ENCODE results near the gene RGL2. TPM values are rescaled to one million over a fixed set of nuclear protein-coding genes. Genes with fewer than 3 reads are reported as not detected.

The RGL2 gene
- total and polyA plus RNA-seq, 2 of the 13 experiments (the other 11 are each of a cell fraction or from before 2014, with no cell fraction given): 22.9 to 47.4 TPM

- TF ChIP-seq MAZ (IDR thresholded peaks at IDR 0.05; ENCODE audit: borderline replicate concordance, low read depth, low read length) (0 out of 2 replicates have a peak, but pooled peaks have one; percentile 28), MAZ (CRISPR knock-in tag; IDR thresholded peaks at IDR 0.05; ENCODE audit: low read depth) (0 out of 2 replicates have a peak, but pooled peaks have one; percentile 9), RBM22 (optimal IDR thresholded peaks at IDR 0.05; ENCODE audit: low read length) (peak; percentile 89), ZBTB7A (CRISPR knock-in tag; IDR thresholded peaks at IDR 0.05) (peak; percentile 44; the same call in 1 of the 2 replicates), PPARG (CRISPR knock-in tag; conservative IDR thresholded peaks at IDR 0.05) (peak; percentile 37; the same call in 1 of the 2 replicates), PAXIP1 (CRISPR knock-in tag; conservative IDR thresholded peaks at IDR 0.05) (0 out of 2 replicates have a peak, but pooled peaks have one; percentile 28), NR1H2 (CRISPR knock-in tag; IDR thresholded peaks at IDR 0.05; ENCODE audit: borderline replicate concordance, low read depth) (peak; percentile 49; the same call in 1 of the 2 replicates), HOXA3 (CRISPR knock-in tag; IDR thresholded peaks at IDR 0.05) (peak; percentile 13; the same call in 1 of the 2 replicates), NCOR1 (IDR thresholded peaks at IDR 0.05; ENCODE audit: borderline replicate concordance, low read length) (0 out of 2 replicates have a peak, but pooled peaks have one; percentile 21), RFX1 (IDR thresholded peaks at IDR 0.05) (peak; percentile 74), KIAA2018 (CRISPR knock-in tag; IDR thresholded peaks at IDR 0.05; ENCODE audit: borderline replicate concordance) (no peak), SIN3A (IDR thresholded peaks at IDR 0.05; ENCODE audit: borderline replicate concordance, low read depth, low read length) (peak; percentile 49; the same call in 1 of the 2 replicates), EP300 (IDR thresholded peaks at IDR 0.05; ENCODE audit: low read depth in 2 of 2, low read length in 2 of 2) (no peak), EP300 (CRISPR knock-in tag; IDR thresholded peaks at IDR 0.05; ENCODE audit: borderline replicate concordance) (0 out of 2 replicates have a peak, but pooled peaks have one; percentile 23), CREB1 (IDR thresholded peaks at IDR 0.05) (no peak), CREB1 (CRISPR knock-in tag; IDR thresholded peaks at IDR 0.05) (0 out of 2 replicates have a peak, but pooled peaks have one; percentile 26), TCF7 (IDR thresholded peaks at IDR 0.05; ENCODE audit: low read depth) (no peak)
Observed at GRCh38 chr6:33314515-33314942, 15.8 kb upstream of the RGL2 start (continued).

Data from HepG2 (cell line).